Measurements from ENCODE around the gene SLC22A13. TPM values are rescaled to one million over a fixed set of nuclear protein-coding genes. Genes with fewer than 3 reads are reported as not detected.

SLC22A13 gene
- total and polyA plus RNA-seq, 2 donors (not counting 3 experiments of a cell fraction or from before 2014, with no cell fraction given), result 0.11 to 0.53 TPM

DNA sequence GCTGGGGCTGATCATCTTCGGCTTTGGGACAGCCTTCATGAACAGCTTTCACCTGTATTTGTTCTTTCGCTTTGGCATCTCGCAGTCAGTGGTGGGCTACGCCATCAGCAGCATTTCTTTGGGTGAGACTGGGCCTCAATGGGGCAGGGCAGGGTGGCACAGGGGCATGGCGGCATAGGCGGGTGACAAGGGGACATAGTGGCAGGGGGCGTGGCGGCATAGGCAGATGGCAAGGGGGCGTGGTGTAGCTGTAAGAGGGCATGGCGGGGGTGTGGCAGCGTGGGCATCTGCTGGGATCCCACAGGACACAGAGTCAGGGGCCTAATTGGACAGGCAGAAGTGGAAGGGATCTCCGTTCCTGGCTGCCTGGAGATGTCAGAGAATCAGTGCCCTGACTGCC is 42.0 kb downstream of the SLC22A13 start:
- Histone ChIP-seq H2AFZ (ENCODE audit: low read depth, low read length) (no peak overlapping the region), H3K9ac (replicated peaks; ENCODE audit: extremely low read depth, insufficient read depth, low read length) (no peak overlapping the region), H3K4me1 (ENCODE audit: control insufficient read depth, extremely low read depth, insufficient read depth, low read length) (no peaks in the 10 kb centered on the region), H3K9me3 (replicated peaks; ENCODE audit: control insufficient read depth, insufficient read depth, low read length) (no peaks in the 10 kb centered on the region), H3K9me1 (replicated peaks; ENCODE audit: control insufficient read depth, extremely low read depth, insufficient read depth, low read length) (no peaks in the 10 kb centered on the region), H3K27ac (ENCODE audit: insufficient read depth, low read depth, low read length) (no peak overlapping the region), H3K27me3 (ENCODE audit: control insufficient read depth in 2 of 2, insufficient read depth in 2 of 2, low read length in 2 of 2) (peaks cover 0 to 3% of the 10 kb centered on the region in 2 experiments), H3K36me3 (ENCODE audit: control insufficient read depth in 2 of 2, extremely low read depth in 1 of 2, insufficient read depth in 2 of 2, low read length in 2 of 2) (no peaks in the 10 kb centered on the region), H3K4me3 (replicated peaks in 1 of 3; ENCODE audit: insufficient read depth in 1 of 3, low read depth in 1 of 3, low read length in 3 of 3) (no peak overlapping the region), H4K20me1 (replicated peaks; ENCODE audit: control insufficient read depth, extremely low read depth, insufficient read depth, low read length) (no peaks in the 10 kb centered on the region), H3K79me2 (ENCODE audit: control insufficient read depth, insufficient read depth, low read length) (no peaks in the 10 kb centered on the region), H3K4me2 (ENCODE audit: insufficient read depth, low read length) (no peak overlapping the region)
- dilution Hi-C loops (cut with MboI; ENCODE audit: extremely low pct_ligation_motif_present, low sequenced_read_pairs) (no loop called here), intact Hi-C loops (cut with micrococcal nuclease) (no loop called here)
- TF ChIP-seq GATA2 (IDR thresholded peaks at IDR 0.05; ENCODE audit: insufficient read depth, insufficient read length, low read depth, low read length) (no peak), POLR2AphosphoS5 (IDR thresholded peaks at IDR 0.05; ENCODE audit: insufficient read depth, low read depth, low read length) (no peak), FOS (IDR thresholded peaks at IDR 0.05; ENCODE audit: borderline replicate concordance, insufficient read depth, low read length) (no peak), EZH2 (IDR thresholded peaks at IDR 0.05; ENCODE audit: borderline replicate concordance, low read depth, low read length, severe bottlenecking) (no peak), MYC (IDR thresholded peaks at IDR 0.05; ENCODE audit: low read depth, low read length) (no peak), POLR2A (IDR thresholded peaks at IDR 0.05; ENCODE audit: low read depth, low read length) (no peak), JUN (IDR thresholded peaks at IDR 0.05; ENCODE audit: borderline replicate concordance, insufficient read depth, insufficient read length, low read depth) (no peak)
- TF ChIP-seq, protein P1, sequence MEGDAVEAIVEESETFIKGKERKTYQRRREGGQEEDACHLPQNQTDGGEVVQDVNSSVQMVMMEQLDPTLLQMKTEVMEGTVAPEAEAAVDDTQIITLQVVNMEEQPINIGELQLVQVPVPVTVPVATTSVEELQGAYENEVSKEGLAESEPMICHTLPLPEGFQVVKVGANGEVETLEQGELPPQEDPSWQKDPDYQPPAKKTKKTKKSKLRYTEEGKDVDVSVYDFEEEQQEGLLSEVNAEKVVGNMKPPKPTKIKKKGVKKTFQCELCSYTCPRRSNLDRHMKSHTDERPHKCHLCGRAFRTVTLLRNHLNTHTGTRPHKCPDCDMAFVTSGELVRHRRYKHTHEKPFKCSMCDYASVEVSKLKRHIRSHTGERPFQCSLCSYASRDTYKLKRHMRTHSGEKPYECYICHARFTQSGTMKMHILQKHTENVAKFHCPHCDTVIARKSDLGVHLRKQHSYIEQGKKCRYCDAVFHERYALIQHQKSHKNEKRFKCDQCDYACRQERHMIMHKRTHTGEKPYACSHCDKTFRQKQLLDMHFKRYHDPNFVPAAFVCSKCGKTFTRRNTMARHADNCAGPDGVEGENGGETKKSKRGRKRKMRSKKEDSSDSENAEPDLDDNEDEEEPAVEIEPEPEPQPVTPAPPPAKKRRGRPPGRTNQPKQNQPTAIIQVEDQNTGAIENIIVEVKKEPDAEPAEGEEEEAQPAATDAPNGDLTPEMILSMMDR (IDR thresholded peaks at IDR 0.05; ENCODE audit: extremely low read depth in 1 of 2, insufficient read depth in 1 of 2, low read depth in 1 of 2, low read length in 2 of 2), result no peak
- TF ChIP-seq, protein P2, sequence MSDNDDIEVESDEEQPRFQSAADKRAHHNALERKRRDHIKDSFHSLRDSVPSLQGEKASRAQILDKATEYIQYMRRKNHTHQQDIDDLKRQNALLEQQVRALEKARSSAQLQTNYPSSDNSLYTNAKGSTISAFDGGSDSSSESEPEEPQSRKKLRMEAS (IDR thresholded peaks at IDR 0.05; ENCODE audit: insufficient read depth, insufficient read length), result no peak
- CTCF ChIA-PET, result no interaction called here
- no peak for FAIRE-seq
- POLR2A ChIA-PET, result no interaction called here
- no TSS peak for BruUV-seq (replicated peaks)
- DNase-seq (ENCODE audit: low read depth, low spot score), result no peak

Data from endothelial cell of umbilical vein (primary cell).